HepG2 (cell line): ENCODE measurements around the gene BEAN1. TPM values are rescaled to one million over a fixed set of nuclear protein-coding genes. Genes with fewer than 3 reads are reported as not detected.

Experiments
- BHLHE40 ChIP-seq: IDR thresholded peaks from 2 replicates; pipeline ENCODE4 v1.6.1; 2011; ENCODE audit warnings: low read length, improper control_type of control experiment
- CTCF ChIP-seq: sonication (generic); formaldehyde crosslinking; IDR thresholded peaks from 2 replicates; pipeline ENCODE4 v1.5.0; 2020; ENCODE audit warnings: mild to moderate bottlenecking, missing genetic modification reagents, moderate library complexity
- GPN1 ChIP-seq: sonication (generic); formaldehyde crosslinking; IDR thresholded peaks from 2 replicates; pipeline ENCODE4 v1.5.1; 2020; ENCODE audit warnings: missing genetic modification reagents, borderline replicate concordance
- IKZF4 ChIP-seq: sonication (generic); formaldehyde crosslinking; IDR thresholded peaks from 2 replicates; pipeline ENCODE4 v1.5.1; 2020; ENCODE audit warnings: borderline replicate concordance, mild to moderate bottlenecking, low read depth, missing genetic modification reagents; ENCODE audit errors: not compliant biosample characterization
- KAT2B ChIP-seq: fragments of 150-350 bp; IDR thresholded peaks from 2 replicates; pipeline ENCODE4 v1.6.1; 2014; ENCODE audit warnings: low read depth, low read length, borderline replicate concordance
- KAT8 ChIP-seq: IDR thresholded peaks from 2 replicates; pipeline ENCODE4 v1.6.1; 2016; ENCODE audit warnings: missing genetic modification reagents, missing compliant biosample characterization
- KDM3A ChIP-seq: IDR thresholded peaks from 2 replicates; pipeline ENCODE4 v1.6.1; 2018; ENCODE audit warnings: low read depth, missing compliant biosample characterization
- NCOA2 ChIP-seq: sonication (generic); formaldehyde crosslinking; IDR thresholded peaks from 2 replicates; pipeline ENCODE4 v1.8.0; 2022; ENCODE audit warnings: inconsistent platforms
- PAF1 ChIP-seq: IDR thresholded peaks from 2 replicates; pipeline ENCODE4 v1.6.1; 2016; ENCODE audit warnings: missing genetic modification reagents, missing compliant biosample characterization
- PITX1 ChIP-seq: sonication (generic); formaldehyde crosslinking; IDR thresholded peaks from 2 replicates; pipeline ENCODE4 v1.5.1; 2020; ENCODE audit warnings: mild to moderate bottlenecking, missing genetic modification reagents
- SMAD1 ChIP-seq: sonication (generic); formaldehyde crosslinking; IDR thresholded peaks from 2 replicates; pipeline ENCODE4 v1.4.0; 2020; ENCODE audit warnings: missing genetic modification reagents, low read depth, mild to moderate bottlenecking, borderline replicate concordance
- STAT6 ChIP-seq: sonication (generic); formaldehyde crosslinking; IDR thresholded peaks from 2 replicates; pipeline ENCODE4 v1.4.0; 2020; ENCODE audit warnings: missing genetic modification reagents, mild to moderate bottlenecking, borderline replicate concordance
- ZBTB33 ChIP-seq: sonication (generic); formaldehyde crosslinking; IDR thresholded peaks from 2 replicates; pipeline ENCODE4 v1.4.0; 2020; ENCODE audit warnings: missing genetic modification reagents
- ZNF431 ChIP-seq: sonication (generic); formaldehyde crosslinking; IDR thresholded peaks from 2 replicates; pipeline ENCODE4 v1.9.0; 2022; ENCODE audit warnings: missing genetic modification reagents, low read depth, mild to moderate bottlenecking, borderline replicate concordance
- ZNF737 ChIP-seq: sonication (generic); formaldehyde crosslinking; IDR thresholded peaks from 2 replicates; pipeline ENCODE4 v1.5.0; 2020; ENCODE audit warnings: missing genetic modification reagents, mild to moderate bottlenecking, borderline replicate concordance
- polyA plus RNA-seq, 8 experiments: library from polyadenylated mRNA; depleted of rRNA in 3 of 8; stranded (reverse) in 7 of 8; unstranded in 1 of 8; fragments of >200 nt; fragmentation: Illumina TruSeq in 4 of 8; extraction: Trizol in 4 of 8; gene quantifications; 2 replicates each; pipeline versions ENCODE4 v1.2.1 to v1.2.3, GENCODE V29; 2011 to 2016; ENCODE audit warnings: low read depth in 4 of 8, missing spikeins in 1 of 8, mixed read lengths in 1 of 8; ENCODE audit not compliant: insufficient read depth in 1 of 8
- total RNA-seq, 5 experiments: library from RNA; depleted of rRNA; stranded (reverse); fragments of >200 nt; fragmentation: Illumina TruSeq; extraction: Trizol; gene quantifications; 2 replicates each; pipeline ENCODE4 v1.2.3, GENCODE V29; 2016; ENCODE audit warnings: low read depth in 1 of 5
- TF ChIP-seq, protein P1 (sequence below): sonication (generic); formaldehyde crosslinking; IDR thresholded peaks from 2 replicates; pipeline ENCODE4 v1.5.1; 2020; ENCODE audit warnings: mild to moderate bottlenecking, moderate library complexity, missing genetic modification reagents
- TF ChIP-seq, protein P2 (sequence below): IDR thresholded peaks from 2 replicates; pipeline ENCODE4 v1.6.1; 2016; ENCODE audit warnings: control low read depth

The BEAN1 gene
- total and polyA plus RNA-seq, 2 of the 13 experiments (the other 11 are each of a cell fraction or from before 2014, with no cell fraction given): 0.53 to 1.4 TPM

GRCh38 chr16:66408163-66409048 lies 18.7 kb upstream of the BEAN1 start (continued):
- TF ChIP-seq, protein P1, sequence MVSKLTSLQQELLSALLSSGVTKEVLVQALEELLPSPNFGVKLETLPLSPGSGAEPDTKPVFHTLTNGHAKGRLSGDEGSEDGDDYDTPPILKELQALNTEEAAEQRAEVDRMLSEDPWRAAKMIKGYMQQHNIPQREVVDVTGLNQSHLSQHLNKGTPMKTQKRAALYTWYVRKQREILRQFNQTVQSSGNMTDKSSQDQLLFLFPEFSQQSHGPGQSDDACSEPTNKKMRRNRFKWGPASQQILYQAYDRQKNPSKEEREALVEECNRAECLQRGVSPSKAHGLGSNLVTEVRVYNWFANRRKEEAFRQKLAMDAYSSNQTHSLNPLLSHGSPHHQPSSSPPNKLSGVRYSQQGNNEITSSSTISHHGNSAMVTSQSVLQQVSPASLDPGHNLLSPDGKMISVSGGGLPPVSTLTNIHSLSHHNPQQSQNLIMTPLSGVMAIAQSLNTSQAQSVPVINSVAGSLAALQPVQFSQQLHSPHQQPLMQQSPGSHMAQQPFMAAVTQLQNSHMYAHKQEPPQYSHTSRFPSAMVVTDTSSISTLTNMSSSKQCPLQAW (CRISPR knock-in tag): 0 out of 2 replicates have a peak, but pooled peaks have one; percentile 54
- peak; percentile 40; the same call in 1 of the 2 replicates for TF ChIP-seq KDM3A (CRISPR knock-in tag)
- no peak for TF ChIP-seq ZNF431
- no peak for TF ChIP-seq ZNF737 (CRISPR knock-in tag)
- TF ChIP-seq ZBTB33 (CRISPR knock-in tag): peak; percentile 32; the same call in 1 of the 2 replicates
- TF ChIP-seq SMAD1 (CRISPR knock-in tag): no peak
- peak; percentile 15; the same call in 1 of the 2 replicates for TF ChIP-seq PITX1 (CRISPR knock-in tag)
- TF ChIP-seq IKZF4 (CRISPR knock-in tag): no peak
- peak; percentile 88 for TF ChIP-seq KAT8 (CRISPR knock-in tag)
- peak; percentile 23; the same call in 1 of the 2 replicates for TF ChIP-seq CTCF (CRISPR knock-in tag)
- TF ChIP-seq, protein P2, sequence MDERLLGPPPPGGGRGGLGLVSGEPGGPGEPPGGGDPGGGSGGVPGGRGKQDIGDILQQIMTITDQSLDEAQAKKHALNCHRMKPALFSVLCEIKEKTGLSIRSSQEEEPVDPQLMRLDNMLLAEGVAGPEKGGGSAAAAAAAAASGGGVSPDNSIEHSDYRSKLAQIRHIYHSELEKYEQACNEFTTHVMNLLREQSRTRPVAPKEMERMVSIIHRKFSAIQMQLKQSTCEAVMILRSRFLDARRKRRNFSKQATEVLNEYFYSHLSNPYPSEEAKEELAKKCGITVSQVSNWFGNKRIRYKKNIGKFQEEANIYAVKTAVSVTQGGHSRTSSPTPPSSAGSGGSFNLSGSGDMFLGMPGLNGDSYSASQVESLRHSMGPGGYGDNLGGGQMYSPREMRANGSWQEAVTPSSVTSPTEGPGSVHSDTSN (CRISPR knock-in tag): no peak
- no peak for TF ChIP-seq KAT2B
- no peak for TF ChIP-seq PAF1 (CRISPR knock-in tag)
- no peak for TF ChIP-seq STAT6 (CRISPR knock-in tag)
- no peak for TF ChIP-seq GPN1
- TF ChIP-seq NCOA2: no peak
- no peak for TF ChIP-seq BHLHE40
